CD8-positive, alpha-beta memory T cell (primary cell): ENCODE results near the gene DIP2B. TPM values are rescaled to one million over a fixed set of nuclear protein-coding genes. Genes with fewer than 3 reads are reported as not detected.
A peak's percentile ranks its signal among the peaks of the same experiment; 100 is the strongest.

Experiments used
- CTCF ChIA-PET: fragments of 350-600 bp; sonication (Branson Sonifier 250); formaldehyde crosslinking; loops from one replicate; lab custom pipeline; 2021; ENCODE audit warnings: antibody characterized with exemption; lab: Charles Lee
- POLR2A ChIA-PET: fragments of 350-600 bp; sonication (Branson Sonifier 250); formaldehyde crosslinking; loops from one replicate; lab custom pipeline; 2021; ENCODE audit warnings: antibody characterized with exemption; lab: Charles Lee
- DNase-seq, 5 donors: peaks; one replicate each; pipeline versions ENCODE4 v3.0.0 to v3.0.0-alpha.2; 2020 to 2022; ENCODE audit warnings: mixed read lengths in 1 of 5
- H3K27ac ChIP-seq: one replicate; pipeline ENCODE4 v1.7.0; 2013; ENCODE audit warnings: low read depth, mild to moderate bottlenecking, low read length, moderate library complexity
- H3K27me3 ChIP-seq: 2 replicates; pipeline ENCODE4 v1.7.0; 2013; ENCODE audit warnings: low read length, mild to moderate bottlenecking; ENCODE audit not compliant: insufficient read depth, poor library complexity, severe bottlenecking
- H3K36me3 ChIP-seq: 2 replicates; pipeline ENCODE4 v1.7.0; 2013; ENCODE audit warnings: mild to moderate bottlenecking, low read length, moderate library complexity; ENCODE audit not compliant: insufficient read depth
- H3K4me1 ChIP-seq: 2 replicates; pipeline ENCODE4 v1.7.0; 2013; ENCODE audit warnings: mild to moderate bottlenecking, low read length, moderate library complexity; ENCODE audit not compliant: insufficient read depth
- H3K4me3 ChIP-seq: 2 replicates; pipeline ENCODE4 v1.7.0; 2013; ENCODE audit warnings: mild to moderate bottlenecking, low read length
- H3K9me3 ChIP-seq: 2 replicates; pipeline ENCODE4 v1.7.0; 2013; ENCODE audit warnings: mild to moderate bottlenecking, low read length
- H3K27ac Mint-ChIP-seq, 8 donors: one replicate each; pipeline ENCODE4 v1.8.0; 2020 to 2021; ENCODE audit warnings: mixed read lengths in 8 of 8, mild to moderate bottlenecking in 6 of 8, inconsistent platforms in 3 of 8, moderate library complexity in 3 of 8
- H3K27me3 Mint-ChIP-seq, 2 donors: one replicate each; pipeline ENCODE4 v1.8.0; 2020 to 2021; ENCODE audit warnings: mixed read lengths in 2 of 2, mild to moderate bottlenecking in 1 of 2, moderate library complexity in 1 of 2
- H3K36me3 Mint-ChIP-seq, 3 donors: one replicate each; pipeline ENCODE4 v1.8.0; 2020 to 2021; ENCODE audit warnings: mixed read lengths in 3 of 3, inconsistent platforms in 1 of 3, mild to moderate bottlenecking in 1 of 3
- H3K4me1 Mint-ChIP-seq, 3 donors: one replicate each; pipeline ENCODE4 v1.8.0; 2020 to 2021; ENCODE audit warnings: mixed read lengths in 3 of 3, inconsistent platforms in 1 of 3, mild to moderate bottlenecking in 1 of 3
- H3K4me3 Mint-ChIP-seq, 7 donors: one replicate each; pipeline ENCODE4 v1.8.0; 2020 to 2021; ENCODE audit warnings: mixed read lengths in 7 of 7, mild to moderate bottlenecking in 6 of 7, moderate library complexity in 4 of 7, inconsistent platforms in 2 of 7
- H3K9me3 Mint-ChIP-seq, 5 donors: one replicate each; pipeline ENCODE4 v1.8.0; 2020 to 2022; ENCODE audit warnings: mixed read lengths in 5 of 5, mild to moderate bottlenecking in 3 of 5, moderate library complexity in 2 of 5, inconsistent platforms in 1 of 5
- polyA plus RNA-seq: library from polyadenylated mRNA; unstranded; fragments of 300-500 nt; fragmentation: Illumina TruSeq; gene quantifications from one replicate; pipeline ENCODE4 v1.2.3, GENCODE V29; 2021
- total RNA-seq, 2 experiments: library from RNA; stranded (reverse); gene quantifications; one replicate each; pipeline ENCODE4 v1.2.3, GENCODE V29; 2021

Gene DIP2B
- total and polyA plus RNA-seq, 3 experiments from 2014 or later, result 7.9 to 21.0 (median 20.4) TPM

DNA sequence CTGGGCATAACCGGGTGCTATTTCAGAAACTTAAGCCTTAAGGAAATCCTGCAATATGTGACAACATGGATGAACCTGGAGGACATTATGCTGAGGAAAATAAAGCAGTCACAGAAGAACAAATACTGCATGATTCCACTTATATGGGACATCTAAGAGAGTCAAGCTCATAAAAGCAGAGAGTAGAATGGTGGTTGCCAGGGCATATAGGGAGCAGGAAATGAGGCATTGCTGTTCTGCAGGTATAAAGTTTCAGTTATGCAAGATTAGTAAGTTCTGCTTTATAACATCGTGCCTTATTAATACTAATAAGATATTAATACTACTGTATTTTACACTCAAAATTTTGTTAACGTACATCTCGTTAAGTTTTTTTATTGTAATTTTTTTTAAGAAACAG lies 134.9 kb downstream of the DIP2B start:
- H3K4me3 Mint-ChIP-seq, result no peak overlapping the region
- no peaks in the 10 kb centered on the region for H3K4me1 ChIP-seq
- ChIA-PET POLR2A (no interaction called here), CTCF (interaction anchor here (4.6 kb wide), 1 partner anchor 135 kb away, joined by 32 read pairs; the partner anchor contains the start of gene DIP2B)
- H3K9me3 ChIP-seq, result no peaks in the 10 kb centered on the region
- peaks cover 9 to 10% (median 10%) of the 10 kb centered on the region in 3 donors for H3K4me1 Mint-ChIP-seq
- H3K9me3 Mint-ChIP-seq, result no peaks in the 10 kb centered on the region
- no peak overlapping the region for H3K27ac ChIP-seq
- peaks cover 0 to 26% (median 16%) of the 10 kb centered on the region in 3 donors for H3K36me3 Mint-ChIP-seq
- H3K27ac Mint-ChIP-seq, result no peak overlapping the region
- no peak overlapping the region for H3K4me3 ChIP-seq
- H3K27me3 ChIP-seq, result no peaks in the 10 kb centered on the region
- H3K27me3 Mint-ChIP-seq, result peaks cover 0 to 2% of the 10 kb centered on the region in 2 donors
- no peaks in the 10 kb centered on the region for H3K36me3 ChIP-seq
- no peak for DNase-seq

DNA sequence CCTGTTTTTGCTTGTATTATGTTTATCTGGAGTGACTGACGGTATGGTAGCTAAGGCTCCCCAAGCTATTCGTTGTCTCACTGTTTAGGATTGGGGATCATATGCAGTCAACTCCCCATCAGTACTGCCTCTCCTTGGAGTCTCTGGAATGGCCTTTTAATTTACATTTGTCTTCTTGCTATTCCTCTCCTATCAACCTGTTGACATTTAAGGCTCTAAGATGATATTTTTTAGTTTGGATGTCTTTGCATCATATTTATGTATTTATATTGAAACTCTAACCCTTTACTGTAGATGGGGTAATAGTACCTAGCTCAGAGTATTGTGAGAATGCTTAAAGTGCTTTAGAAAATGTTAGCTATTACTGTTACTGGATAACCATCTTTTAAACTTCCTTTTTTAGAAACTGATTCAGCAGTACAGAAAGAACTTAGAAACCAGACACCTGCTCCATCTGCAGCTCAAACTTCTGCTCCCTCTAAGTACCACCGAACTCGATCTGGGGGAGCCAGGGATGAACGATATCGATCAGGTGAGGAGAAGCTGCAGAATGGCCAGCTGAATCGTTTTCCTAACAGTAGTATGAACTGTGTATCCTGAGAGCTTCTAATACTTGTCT lies 135.6 kb downstream of the DIP2B start:
- no peak for DNase-seq
- Mint-ChIP-seq H3K9me3 (no peaks in the 10 kb centered on the region), H3K27me3 (peaks cover 0 to 2% of the 10 kb centered on the region in 2 donors), H3K27ac (peak overlapping the region in 1 of 8 donors; percentile 43), H3K4me1 (peaks cover 9 to 10% (median 10%) of the 10 kb centered on the region in 3 donors), H3K4me3 (no peak overlapping the region), H3K36me3 (peaks cover 0 to 27% (median 17%) of the 10 kb centered on the region in 3 donors)
- no peak overlapping the region for H3K27ac ChIP-seq
- ChIA-PET CTCF (interaction anchor here (0.7 to 4.6 kb wide), 2 partner anchors 11 to 136 kb away, joined by 3 to 32 read pairs; partner anchors contain the start of gene DIP2B), POLR2A (no interaction called here)
- H3K4me3 ChIP-seq, result no peak overlapping the region
- H3K27me3 ChIP-seq, result no peaks in the 10 kb centered on the region
- no peaks in the 10 kb centered on the region for H3K36me3 ChIP-seq
- H3K4me1 ChIP-seq, result no peaks in the 10 kb centered on the region
- no peaks in the 10 kb centered on the region for H3K9me3 ChIP-seq

DNA sequence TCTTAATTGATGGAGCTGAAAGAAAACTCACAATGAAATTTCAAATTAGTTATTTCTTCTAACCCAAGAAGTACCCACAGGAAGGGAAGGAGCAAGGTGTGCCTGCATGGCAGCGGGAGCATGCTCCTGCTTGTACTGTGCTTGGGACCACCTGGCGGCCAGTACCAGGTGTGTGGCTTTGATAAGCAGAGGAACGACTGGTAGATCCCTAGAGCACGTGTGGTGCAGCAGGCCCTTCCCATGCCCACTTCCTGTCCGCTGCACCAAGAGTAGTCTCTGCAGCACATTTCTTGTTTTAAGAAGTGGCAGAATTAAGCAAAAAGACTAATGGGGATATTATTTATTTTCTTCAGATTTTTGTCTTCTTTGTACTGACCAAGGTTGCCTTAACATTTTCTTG lies 136.8 kb downstream of the DIP2B start:
- POLR2A ChIA-PET, result no interaction called here
- Mint-ChIP-seq H3K27me3 (peaks cover 0 to 2% of the 10 kb centered on the region in 2 donors), H3K9me3 (no peaks in the 10 kb centered on the region), H3K36me3 (peaks cover 0 to 27% (median 17%) of the 10 kb centered on the region in 3 donors), H3K27ac (no peak overlapping the region), H3K4me1 (peaks cover 9 to 10% (median 10%) of the 10 kb centered on the region in 3 donors), H3K4me3 (no peak overlapping the region)
- Histone ChIP-seq H3K4me1 (no peaks in the 10 kb centered on the region), H3K27me3 (no peaks in the 10 kb centered on the region), H3K4me3 (no peak overlapping the region), H3K9me3 (no peaks in the 10 kb centered on the region), H3K36me3 (no peaks in the 10 kb centered on the region), H3K27ac (no peak overlapping the region)
- CTCF ChIA-PET, result interaction anchor here (4.6 kb wide), 1 partner anchor 137 kb away, joined by 32 read pairs; the partner anchor contains the start of gene DIP2B
- DNase-seq, result no peak

DNA sequence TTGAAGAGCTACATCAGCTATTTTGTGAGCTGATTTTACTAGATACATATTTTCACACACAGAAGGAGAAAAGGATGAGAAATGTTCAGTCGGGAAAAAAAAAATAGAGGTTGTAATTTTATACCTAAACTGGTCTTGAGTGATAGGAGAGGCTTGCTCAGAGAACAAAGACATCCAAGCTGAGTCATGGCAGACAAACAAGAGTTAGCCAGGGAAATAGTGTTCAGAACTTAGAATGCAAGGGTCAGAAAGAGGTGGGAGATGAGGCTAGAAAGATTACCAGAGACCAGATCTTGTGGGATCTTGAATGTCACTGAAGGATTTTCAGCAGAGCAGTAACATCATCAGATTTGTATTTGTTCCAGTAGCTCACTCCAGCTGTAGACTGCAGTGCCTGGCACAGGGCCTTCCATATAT lies 137.3 kb downstream of the DIP2B start:
- no peak overlapping the region for H3K27ac ChIP-seq
- H3K36me3 ChIP-seq, result no peaks in the 10 kb centered on the region
- Mint-ChIP-seq H3K4me1 (peaks cover 9 to 10% (median 10%) of the 10 kb centered on the region in 3 donors), H3K27ac (peak overlapping the region in 2 of 8 donors; percentile 14 to 20), H3K27me3 (peaks cover 0 to 2% of the 10 kb centered on the region in 2 donors), H3K9me3 (no peaks in the 10 kb centered on the region), H3K36me3 (peaks cover 0 to 30% (median 17%) of the 10 kb centered on the region in 3 donors), H3K4me3 (no peak overlapping the region)
- no peaks in the 10 kb centered on the region for H3K27me3 ChIP-seq
- no peaks in the 10 kb centered on the region for H3K4me1 ChIP-seq
- no peak for DNase-seq
- ChIA-PET CTCF (interaction anchor here (3.3 to 4.6 kb wide), 2 partner anchors 137 kb away, joined by 17 to 32 read pairs; partner anchors contain the start of gene DIP2B), POLR2A (no interaction called here)
- H3K4me3 ChIP-seq, result no peak overlapping the region
- H3K9me3 ChIP-seq, result no peaks in the 10 kb centered on the region

DNA sequence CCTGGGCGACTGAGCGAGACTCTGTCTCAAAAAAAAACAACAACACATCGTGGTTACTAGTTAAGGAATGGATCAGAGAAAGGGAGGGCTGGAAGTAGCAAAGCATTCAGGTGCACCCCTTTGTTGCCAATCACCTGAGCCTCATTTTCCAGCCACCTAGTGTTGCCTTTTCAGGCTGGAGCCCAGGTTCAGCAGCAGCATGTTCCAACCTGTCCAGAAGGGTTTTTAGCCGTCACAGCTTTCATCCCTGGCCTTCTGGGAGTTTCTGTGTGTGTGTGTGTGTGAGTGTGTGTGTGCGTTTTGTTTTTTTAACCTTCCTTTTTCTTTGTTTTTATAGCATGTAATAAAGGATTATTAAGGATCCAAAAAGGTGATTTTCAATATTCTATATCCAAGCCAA lies 138.0 kb downstream of the DIP2B start:
- Histone ChIP-seq H3K27me3 (no peaks in the 10 kb centered on the region), H3K9me3 (no peaks in the 10 kb centered on the region), H3K4me3 (no peak overlapping the region), H3K36me3 (no peaks in the 10 kb centered on the region), H3K4me1 (no peaks in the 10 kb centered on the region), H3K27ac (no peak overlapping the region)
- Mint-ChIP-seq H3K9me3 (no peaks in the 10 kb centered on the region), H3K4me1 (peaks cover 4 to 5% (median 4%) of the 10 kb centered on the region in 3 donors), H3K27me3 (peaks cover 0 to 2% of the 10 kb centered on the region in 2 donors), H3K27ac (no peak overlapping the region), H3K36me3 (peaks cover 0 to 32% (median 17%) of the 10 kb centered on the region in 3 donors), H3K4me3 (no peak overlapping the region)
- POLR2A ChIA-PET, result interaction anchor here (0.6 kb wide), 1 partner anchor 171 kb away, joined by 3 read pairs; no protein-coding TSS in a partner anchor
- no peak for DNase-seq
- CTCF ChIA-PET, result interaction anchor here (3.3 kb wide), 1 partner anchor 138 kb away, joined by 17 read pairs; the partner anchor contains the start of gene DIP2B

DNA sequence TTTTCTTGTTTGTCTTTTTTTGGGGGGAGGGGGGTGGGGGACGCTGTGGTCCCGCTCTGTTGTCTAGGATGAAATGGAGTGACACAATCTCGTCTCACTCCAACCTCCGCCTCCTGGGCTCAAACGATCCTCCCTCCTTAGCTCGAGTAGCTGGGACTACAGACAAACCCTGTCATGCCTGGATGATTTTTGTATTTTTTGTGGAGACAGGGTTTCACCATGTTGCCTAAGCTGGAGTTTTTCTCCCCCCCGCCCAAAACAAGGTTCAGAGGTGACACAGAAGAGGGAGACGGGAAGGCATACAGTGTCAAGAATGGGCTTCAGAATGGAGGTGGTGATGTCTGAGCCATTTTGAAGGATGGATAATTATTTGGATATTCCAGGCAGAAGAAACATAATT lies 142.2 kb downstream of the DIP2B start:
- Histone ChIP-seq H3K27me3 (no peaks in the 10 kb centered on the region), H3K4me1 (no peaks in the 10 kb centered on the region), H3K9me3 (no peaks in the 10 kb centered on the region), H3K4me3 (no peak overlapping the region), H3K36me3 (no peaks in the 10 kb centered on the region), H3K27ac (no peak overlapping the region)
- H3K36me3 Mint-ChIP-seq, result peaks cover 0 to 20% (median 10%) of the 10 kb centered on the region in 3 donors
- H3K4me3 Mint-ChIP-seq, result no peak overlapping the region
- H3K27ac Mint-ChIP-seq, result no peak overlapping the region
- H3K27me3 Mint-ChIP-seq, result no peaks in the 10 kb centered on the region
- no peaks in the 10 kb centered on the region for H3K9me3 Mint-ChIP-seq
- peaks cover 2 to 5% (median 3%) of the 10 kb centered on the region in 3 donors for H3K4me1 Mint-ChIP-seq
- ChIA-PET CTCF (interaction anchor here (1.3 kb wide), 1 partner anchor 9 kb away, joined by 5 read pairs; no protein-coding TSS in a partner anchor), POLR2A (no interaction called here)
- DNase-seq, result no peak

DNA sequence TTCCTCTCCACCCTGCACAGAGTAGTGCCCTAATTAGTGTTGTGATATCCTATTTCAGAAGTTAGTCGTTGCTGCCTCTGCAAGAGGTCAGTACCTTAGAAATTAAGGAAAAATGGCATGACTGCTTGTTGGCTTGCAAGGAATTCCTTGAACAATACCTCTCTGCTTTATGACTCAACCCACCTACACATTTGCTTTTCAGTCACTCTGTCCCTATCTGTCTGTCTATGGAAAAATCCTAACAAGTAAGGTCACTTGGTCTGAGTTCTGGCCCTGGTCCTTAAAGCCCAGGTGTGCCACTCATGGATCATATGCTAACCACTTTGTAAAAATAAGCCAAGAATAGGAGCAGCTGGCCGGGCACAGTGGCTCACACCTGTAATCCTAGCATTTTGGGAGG lies 142.7 kb downstream of the DIP2B start:
- POLR2A ChIA-PET, result no interaction called here
- H3K4me3 ChIP-seq, result no peak overlapping the region
- H3K4me1 Mint-ChIP-seq, result peaks cover 2 to 5% (median 3%) of the 10 kb centered on the region in 3 donors
- no peaks in the 10 kb centered on the region for H3K27me3 Mint-ChIP-seq
- no peaks in the 10 kb centered on the region for H3K27me3 ChIP-seq
- CTCF ChIA-PET, result interaction anchor here (1.3 kb wide), 1 partner anchor 9 kb away, joined by 5 read pairs; no protein-coding TSS in a partner anchor
- no peak overlapping the region for H3K4me3 Mint-ChIP-seq
- no peaks in the 10 kb centered on the region for H3K4me1 ChIP-seq
- no peak overlapping the region for H3K27ac ChIP-seq
- no peaks in the 10 kb centered on the region for H3K9me3 ChIP-seq
- peaks cover 0 to 17% (median 7%) of the 10 kb centered on the region in 3 donors for H3K36me3 Mint-ChIP-seq
- no peaks in the 10 kb centered on the region for H3K9me3 Mint-ChIP-seq
- no peaks in the 10 kb centered on the region for H3K36me3 ChIP-seq
- DNase-seq, result no peak
- H3K27ac Mint-ChIP-seq, result peak overlapping the region in 2 of 8 donors; percentile 51 to 61

DNA sequence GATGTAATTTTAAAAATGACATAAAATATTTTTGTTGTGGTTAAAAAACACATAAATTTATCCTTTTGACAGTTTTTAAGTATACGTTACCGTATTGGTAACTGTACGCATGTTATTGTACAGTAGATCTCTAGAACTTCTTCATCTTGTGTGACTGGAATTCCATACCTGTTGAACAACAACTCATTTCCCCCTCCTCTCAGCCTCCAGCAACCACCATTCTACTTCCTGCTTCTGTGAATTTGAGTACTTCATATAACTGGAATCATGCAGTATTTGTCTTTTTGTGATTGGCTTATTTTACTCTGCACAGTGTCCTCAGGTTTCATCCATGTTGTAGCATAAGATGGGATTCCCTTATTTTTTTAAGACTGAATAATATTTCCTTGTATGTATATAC lies 145.5 kb downstream of the DIP2B start:
- Histone ChIP-seq H3K36me3 (no peaks in the 10 kb centered on the region), H3K27me3 (no peaks in the 10 kb centered on the region), H3K9me3 (no peaks in the 10 kb centered on the region), H3K27ac (no peak overlapping the region), H3K4me3 (no peak overlapping the region), H3K4me1 (no peaks in the 10 kb centered on the region)
- Mint-ChIP-seq H3K36me3 (peaks cover 0 to 6% (median 1%) of the 10 kb centered on the region in 3 donors), H3K9me3 (no peaks in the 10 kb centered on the region), H3K27ac (peak overlapping the region in 1 of 8 donors; percentile 6), H3K4me3 (no peak overlapping the region), H3K4me1 (peaks cover 3 to 14% (median 3%) of the 10 kb centered on the region in 3 donors), H3K27me3 (no peaks in the 10 kb centered on the region)
- ChIA-PET CTCF (no interaction called here), POLR2A (no interaction called here)
- no peak for DNase-seq
